H1 (cell line): ENCODE measurements around the gene SLC9A4. TPM values are rescaled to one million over a fixed set of nuclear protein-coding genes. Genes with fewer than 3 reads are reported as not detected.

Source experiments
- CTCF ChIA-PET: fragments of 300-600 bp; sonication (Branson Sonifier 250); formaldehyde crosslinking; loops from one replicate; lab custom pipeline; 2021; ENCODE audit not compliant: partially characterized antibody; lab: Charles Lee
- POLR2A ChIA-PET: fragments of 300-600 bp; sonication (Branson Sonifier 250); formaldehyde crosslinking; loops from one replicate; lab custom pipeline; 2021; ENCODE audit warnings: inconsistent platforms; ENCODE audit not compliant: partially characterized antibody; lab: Charles Lee
- DNase-seq, 2 experiments: peaks; one replicate each; pipeline versions ENCODE4 v3.0.0 to v3.0.0-alpha.2; 2010 to 2022; ENCODE audit warnings: low spot score in 2 of 2, low read depth in 1 of 2, mixed read lengths in 1 of 2
- FAIRE-seq: peaks from 2 replicates; lab custom pipeline; 2011; peaks lifted over from hg19 to GRCh38; lab: Jason Lieb, UNC
- H2AFZ ChIP-seq: 2 replicates; pipeline ENCODE4 v1.8.1; 2012; ENCODE audit warnings: low read length, inconsistent platforms
- H2AK5ac ChIP-seq: 2 replicates; pipeline ENCODE4 v1.6.1; 2013; ENCODE audit warnings: low read depth, low read length
- H2BK120ac ChIP-seq: replicated peaks from 2 replicates; pipeline ENCODE3; 2013; ENCODE audit warnings: low read depth, low read length, inconsistent platforms
- H2BK12ac ChIP-seq: 2 replicates; pipeline ENCODE4 v1.6.1; 2013; ENCODE audit warnings: low read depth, low read length
- H2BK15ac ChIP-seq: 2 replicates; pipeline ENCODE4 v1.6.1; 2013; ENCODE audit warnings: low read length
- H2BK20ac ChIP-seq: 2 replicates; pipeline ENCODE4 v1.6.1; 2013; ENCODE audit warnings: low read length
- H2BK5ac ChIP-seq: 2 replicates; pipeline ENCODE4 v1.6.1; 2013; ENCODE audit warnings: low read depth, low read length
- H3K14ac ChIP-seq: 2 replicates; pipeline ENCODE4 v1.6.1; 2013; ENCODE audit warnings: inconsistent platforms; ENCODE audit not compliant: insufficient read length
- H3K18ac ChIP-seq: 2 replicates; pipeline ENCODE4 v1.6.1; 2013; ENCODE audit warnings: low read length; ENCODE audit errors: extremely low read depth
- H3K23ac ChIP-seq: 2 replicates; pipeline ENCODE4 v1.6.1; 2013; ENCODE audit warnings: inconsistent platforms; ENCODE audit not compliant: insufficient read length
- H3K23me2 ChIP-seq: 2 replicates; pipeline ENCODE4 v1.6.1; 2013; ENCODE audit warnings: low read depth, low read length
- H3K27ac ChIP-seq: 2 replicates; pipeline ENCODE4 v1.6.1; 2011; ENCODE audit warnings: low read depth, low read length, inconsistent platforms
- H3K27me3 ChIP-seq, 4 experiments: replicated peaks in 1 of 4; 1 replicate in 1 of 4; 2 replicates in 3 of 4; pipeline versions ENCODE4 v1.6.1 to v1.8.1; 2011 to 2013; ENCODE audit warnings: low read length in 3 of 4, mild to moderate bottlenecking in 3 of 4, inconsistent platforms in 2 of 4, mixed read lengths in 2 of 4, moderate library complexity in 1 of 4; ENCODE audit not compliant: control insufficient read depth in 3 of 4, insufficient read depth in 3 of 4; ENCODE audit errors: extremely low read depth in 1 of 4
- H3K36me3 ChIP-seq, 4 experiments: 2 replicates each; pipeline versions ENCODE4 v1.6.1 to v1.8.1; 2011 to 2013; ENCODE audit warnings: mild to moderate bottlenecking in 4 of 4, low read length in 3 of 4, moderate library complexity in 2 of 4, control low read depth in 1 of 4, inconsistent platforms in 1 of 4; ENCODE audit not compliant: insufficient read depth in 4 of 4, control insufficient read depth in 2 of 4
- H3K4ac ChIP-seq: replicated peaks from 2 replicates; pipeline ENCODE3; 2013; ENCODE audit warnings: low read length, low read depth, mixed read lengths, inconsistent platforms; ENCODE audit not compliant: insufficient read length
- H3K4me1 ChIP-seq, 4 experiments: replicated peaks in 1 of 4; 1 replicate in 1 of 4; 2 replicates in 3 of 4; pipeline versions ENCODE4 v1.6.1 to v1.8.1; 2011 to 2013; ENCODE audit warnings: low read length in 3 of 4, inconsistent platforms in 2 of 4, mixed read lengths in 1 of 4; ENCODE audit not compliant: insufficient read depth in 4 of 4, control insufficient read depth in 3 of 4
- H3K4me2 ChIP-seq, 2 experiments: 2 replicates each; pipeline versions ENCODE4 v1.6.1 to v1.8.1; 2011 to 2013; ENCODE audit warnings: low read depth in 2 of 2, low read length in 2 of 2, control low read depth in 1 of 2, inconsistent platforms in 1 of 2, mild to moderate bottlenecking in 1 of 2; ENCODE audit not compliant: insufficient read depth in 1 of 2
- H3K4me3 ChIP-seq, 4 experiments: fragments of 200-600, 300-600 bp in 1 of 4; sonication (generic), shearing (Covaris generic), sonication (Bioruptor Twin) in 1 of 4; 2 replicates each; pipeline versions ENCODE4 v1.5.1 to v1.8.1; 2011 to 2016; ENCODE audit warnings: low read length in 4 of 4, low read depth in 3 of 4, control low read depth in 2 of 4, inconsistent platforms in 2 of 4, mild to moderate bottlenecking in 2 of 4, mixed read lengths in 1 of 4, moderate library complexity in 1 of 4; ENCODE audit not compliant: insufficient read depth in 2 of 4; ENCODE audit errors: extremely low read depth in 1 of 4
- H3K56ac ChIP-seq: replicated peaks from 2 replicates; pipeline ENCODE3; 2013; ENCODE audit warnings: low read depth, mild to moderate bottlenecking, mixed read lengths, low read length, inconsistent platforms; ENCODE audit not compliant: insufficient read length
- H3K79me1 ChIP-seq: 2 replicates; pipeline ENCODE4 v1.6.1; 2013; ENCODE audit warnings: low read depth, low read length, control low read depth
- H3K79me2 ChIP-seq, 2 experiments: 2 replicates each; pipeline versions ENCODE4 v1.6.1 to v1.8.1; 2012 to 2013; ENCODE audit warnings: low read length in 2 of 2, mild to moderate bottlenecking in 2 of 2, inconsistent platforms in 1 of 2; ENCODE audit not compliant: insufficient read depth in 2 of 2, control insufficient read depth in 1 of 2
- H3K9ac ChIP-seq, 4 experiments: replicated peaks in 1 of 4; 1 replicate in 1 of 4; 2 replicates in 3 of 4; pipeline versions ENCODE4 v1.6.1 to v1.8.1; 2011 to 2013; ENCODE audit warnings: low read depth in 3 of 4, low read length in 3 of 4, control low read depth in 2 of 4, mild to moderate bottlenecking in 2 of 4, moderate library complexity in 2 of 4, inconsistent platforms in 1 of 4; ENCODE audit errors: extremely low read depth in 1 of 4
- H3K9me3 ChIP-seq, 2 experiments: 2 replicates each; pipeline versions ENCODE4 v1.6.1 to v1.8.1; 2012 to 2013; ENCODE audit warnings: mild to moderate bottlenecking in 2 of 2, moderate library complexity in 2 of 2, control low read depth in 1 of 2, inconsistent platforms in 1 of 2, low read depth in 1 of 2, low read length in 1 of 2, mixed read lengths in 1 of 2; ENCODE audit not compliant: insufficient read depth in 2 of 2
- H4K20me1 ChIP-seq, 2 experiments: replicated peaks in 1 of 2; 2 replicates each; pipeline versions ENCODE3 to v1.8.1; 2011 to 2013; ENCODE audit warnings: inconsistent platforms in 2 of 2, low read length in 2 of 2, mild to moderate bottlenecking in 1 of 2; ENCODE audit not compliant: insufficient read depth in 2 of 2, control insufficient read depth in 1 of 2
- H4K5ac ChIP-seq: 2 replicates; pipeline ENCODE4 v1.6.1; 2013; ENCODE audit warnings: low read length, low read depth, mixed read lengths, inconsistent platforms; ENCODE audit not compliant: insufficient read length
- H4K8ac ChIP-seq: 2 replicates; pipeline ENCODE4 v1.8.0; 2013; ENCODE audit warnings: mild to moderate bottlenecking, moderate library complexity, low read length, inconsistent platforms; ENCODE audit not compliant: insufficient read depth; ENCODE audit errors: extremely low read depth
- H4K91ac ChIP-seq: replicated peaks from 2 replicates; pipeline ENCODE3; 2013; ENCODE audit warnings: low read length, mixed read lengths, inconsistent platforms; ENCODE audit not compliant: insufficient read length
- BACH1 ChIP-seq: IDR thresholded peaks from 2 replicates; pipeline ENCODE4 v1.6.1; 2012; ENCODE audit warnings: low read length, improper control_type of control experiment
- CTBP2 ChIP-seq: IDR thresholded peaks from 2 replicates; pipeline ENCODE4 v1.7.0; 2011; ENCODE audit warnings: borderline replicate concordance, mild to moderate bottlenecking, moderate library complexity, mixed read lengths, low read length; ENCODE audit not compliant: insufficient read depth, insufficient read length
- HDAC6 ChIP-seq: IDR thresholded peaks from one replicate; pipeline ENCODE4 v1.7.1; 2012; ENCODE audit warnings: low read depth, mild to moderate bottlenecking, inconsistent platforms, low read length, moderate library complexity
- TBP ChIP-seq: IDR thresholded peaks from 2 replicates; pipeline ENCODE4 v1.6.1; 2011; ENCODE audit warnings: low read depth, low read length, improper control_type of control experiment
- polyA plus RNA-seq, 7 experiments: library from polyadenylated mRNA; depleted of rRNA in 3 of 7; stranded (reverse) in 5 of 7; unstranded in 2 of 7; fragments of >200 nt in 5 of 7; fragments of 200-250 nt in 2 of 7; gene quantifications; 1 replicate in 5 of 7; 2 replicates in 1 of 7; 4 replicates in 1 of 7; pipeline versions ENCODE4 v1.2.1 to v1.2.3, GENCODE V29; 2011 to 2013; ENCODE audit warnings: missing spikeins in 2 of 7, mixed read lengths in 2 of 7
- total RNA-seq: library from RNA; stranded (reverse); fragmentation: NEBNext Ultra II Directional; extraction: Animal tissue kit (Norgen Biotek cat#: 25700); gene quantifications from 2 replicates; pipeline ENCODE4 v1.2.1, GENCODE V29; 2021

The SLC9A4 gene
- total and polyA plus RNA-seq, 2 of the 8 experiments (the other 6 are each of a cell fraction or from before 2014, with no cell fraction given): not detected

GRCh38 chr2:102492006-102492405, 19.0 kb downstream of the SLC9A4 start:
- H3K27me3 ChIP-seq: no peaks in the 10 kb centered on the region
- H3K79me2 ChIP-seq: no peaks in the 10 kb centered on the region
- H4K91ac ChIP-seq: no peak overlapping the region
- H3K23ac ChIP-seq: no peak overlapping the region
- H2AFZ ChIP-seq: no peak overlapping the region
- DNase-seq (no peak), FAIRE-seq (no peak)
- ChIA-PET POLR2A (no interaction called here), CTCF (interaction anchor here (1.6 to 5.3 kb wide), 2 partner anchors 18 to 70 kb away, joined by 4 to 34 read pairs; partner anchors contain the start of gene SLC9A4)
- no peak overlapping the region for H2BK12ac ChIP-seq
- H3K56ac ChIP-seq: no peak overlapping the region
- no peak overlapping the region for H3K9ac ChIP-seq
- no peak overlapping the region for H2BK20ac ChIP-seq
- H3K27ac ChIP-seq: no peak overlapping the region
- no peak overlapping the region for H4K8ac ChIP-seq
- H4K20me1 ChIP-seq: no peaks in the 10 kb centered on the region
- H3K4me2 ChIP-seq: no peak overlapping the region
- H3K4ac ChIP-seq: no peak overlapping the region
- no peak overlapping the region for H4K5ac ChIP-seq
- no peak overlapping the region for H2BK5ac ChIP-seq
- H3K36me3 ChIP-seq: no peaks in the 10 kb centered on the region
- no peak overlapping the region for H3K4me3 ChIP-seq
- TF ChIP-seq BACH1 (no peak), TBP (no peak), CTBP2 (no peak), HDAC6 (no peak)
- H3K18ac ChIP-seq: no peak overlapping the region
- H3K4me1 ChIP-seq: peaks cover 0 to 3% (median under 1%) of the 10 kb centered on the region in 4 experiments; a peak in 2 of 7 replicates
- no peak overlapping the region for H2AK5ac ChIP-seq
- no peaks in the 10 kb centered on the region; the same call in 1 of the 2 replicates for H3K23me2 ChIP-seq
- no peak overlapping the region for H2BK120ac ChIP-seq
- no peak overlapping the region for H2BK15ac ChIP-seq
- H3K9me3 ChIP-seq: 0 out of 4 replicates have a peak, but pooled peaks cover 0 to 6% of the 10 kb centered on the region in 2 experiments
- H3K14ac ChIP-seq: no peak overlapping the region
- H3K79me1 ChIP-seq: no peaks in the 10 kb centered on the region
